NOMO-1 treated with dmso at 0.1 percent for 144 hours (cell line): ENCODE data around the gene EIF2B2.

ENCODE experiments used
- DNase-seq: peaks from one replicate; lab custom pipeline; 2025; ENCODE audit not compliant: unreplicated experiment; lab: John Stamatoyannopoulos, UW

The EIF2B2 gene

GRCh38 chr14:75002392-75003249, at the start of gene EIF2B2:
Gene EIF2B2, plus strand, starts transcription at chr14:75002921. Its CDS starts 70 bp downstream, at chr14:75002991.
- DNase-seq = peak; percentile 98

- DNase-seq = no peak
These were observed 49.0 kb upstream of the EIF2B2 start for GRCh38 chr14:74953686-74954085.

- DNase-seq = no peak
These were observed 48.3 kb upstream of the EIF2B2 start for GRCh38 chr14:74954232-74954946.

GRCh38 chr14:74954947-74955228, 47.8 kb upstream of the EIF2B2 start:
- DNase-seq = no peak

- peak; percentile 7 for DNase-seq
These were observed 47.3 kb upstream of the EIF2B2 start, which contains the start of gene PGF for GRCh38 chr14:74955229-74956026. Gene PGF, minus strand, starts transcription at chr14:74955597. Its CDS starts 355 bp downstream, at chr14:74955242.

- DNase-seq = no peak
These were observed 46.8 kb upstream of the EIF2B2 start for GRCh38 chr14:74956027-74956279.

GRCh38 chr14:74956280-74957072, 46.2 kb upstream of the EIF2B2 start:
- no peak for DNase-seq

GRCh38 chr14:74959596-74960180, 43.0 kb upstream of the EIF2B2 start:
- DNase-seq = no peak

- no peak for DNase-seq
These were observed 42.0 kb upstream of the EIF2B2 start for GRCh38 chr14:74960736-74961135.

GRCh38 chr14:74961238-74961911, 41.3 kb upstream of the EIF2B2 start:
- no peak for DNase-seq

GRCh38 chr14:74962046-74962445, 40.7 kb upstream of the EIF2B2 start:
- DNase-seq = peak; percentile 53

- peak; percentile 65 for DNase-seq
These were observed 40.2 kb upstream of the EIF2B2 start for GRCh38 chr14:74962493-74962892.

GRCh38 chr14:74963178-74963704, 39.5 kb upstream of the EIF2B2 start:
- no peak for DNase-seq

GRCh38 chr14:74963705-74964271, 38.9 kb upstream of the EIF2B2 start:
- DNase-seq = no peak

- no peak for DNase-seq
These were observed 37.8 kb upstream of the EIF2B2 start for GRCh38 chr14:74964787-74965485.

GRCh38 chr14:74965486-74966153, 37.1 kb upstream of the EIF2B2 start:
- DNase-seq = no peak

- no peak for DNase-seq
These were observed 33.9 kb upstream of the EIF2B2 start for GRCh38 chr14:74968811-74969210.

GRCh38 chr14:74973003-74973653, 29.6 kb upstream of the EIF2B2 start:
- DNase-seq = no peak
